Keratinocyte (primary cell): ENCODE measurements around the gene SIGMAR1. TPM values are rescaled to one million over a fixed set of nuclear protein-coding genes. Genes with fewer than 3 reads are reported as not detected.

Source experiments
- DNase-seq: peaks from one replicate; pipeline ENCODE4 v3.0.0-alpha.2; 2011; ENCODE audit warnings: low read depth, missing footprints, low spot score
- FAIRE-seq: peaks from 2 replicates; lab custom pipeline; 2011; peaks lifted over from hg19 to GRCh38; lab: Jason Lieb, UNC
- H2AFZ ChIP-seq: 2 replicates; pipeline ENCODE4 v1.6.0; 2012; ENCODE audit warnings: low read length, control low read depth, inconsistent platforms; ENCODE audit not compliant: control insufficient read depth
- H3K27ac ChIP-seq: 2 replicates; pipeline ENCODE4 v1.5.1; 2011; ENCODE audit warnings: low read length; ENCODE audit not compliant: control insufficient read depth, insufficient read depth
- H3K27me3 ChIP-seq: 3 replicates; pipeline ENCODE4 v1.6.0; 2011; ENCODE audit warnings: low read length; ENCODE audit not compliant: control insufficient read depth, insufficient read depth; ENCODE audit errors: extremely low read depth
- H3K36me3 ChIP-seq, 2 experiments: 2 replicates in 1 of 2; 3 replicates in 1 of 2; pipeline ENCODE4 v1.5.1; 2011; ENCODE audit warnings: low read length in 2 of 2, mild to moderate bottlenecking in 1 of 2; ENCODE audit not compliant: control insufficient read depth in 2 of 2, insufficient read depth in 2 of 2; ENCODE audit errors: extremely low read depth in 1 of 2
- H3K4me1 ChIP-seq: 3 replicates; pipeline ENCODE4 v1.5.1; 2011; ENCODE audit warnings: low read length; ENCODE audit not compliant: control insufficient read depth, insufficient read depth; ENCODE audit errors: extremely low read depth
- H3K4me2 ChIP-seq: 3 replicates; pipeline ENCODE4 v1.6.0; 2011; ENCODE audit warnings: low read depth, low read length; ENCODE audit not compliant: control insufficient read depth, insufficient read depth; ENCODE audit errors: extremely low read depth
- H3K4me3 ChIP-seq, 3 experiments: fragments of 200-600 bp in 1 of 3; sonication (generic) in 1 of 3; 2 replicates in 2 of 3; 3 replicates in 1 of 3; pipeline ENCODE4 v1.5.1; 2011 to 2016; ENCODE audit warnings: low read length in 3 of 3, mild to moderate bottlenecking in 3 of 3, control low read depth in 2 of 3, inconsistent platforms in 1 of 3, low read depth in 1 of 3, mixed read lengths in 1 of 3, mixed run types in 1 of 3, moderate library complexity in 1 of 3; ENCODE audit not compliant: control insufficient read depth in 2 of 3, insufficient read depth in 2 of 3; ENCODE audit errors: extremely low read depth in 1 of 3
- H3K79me2 ChIP-seq: 2 replicates; pipeline ENCODE4 v1.6.0; 2012; ENCODE audit warnings: low read length; ENCODE audit not compliant: control insufficient read depth, insufficient read depth
- H3K9ac ChIP-seq: 3 replicates; pipeline ENCODE4 v1.6.0; 2011; ENCODE audit warnings: low read length; ENCODE audit not compliant: control insufficient read depth, insufficient read depth; ENCODE audit errors: extremely low read depth
- H3K9me1 ChIP-seq: 3 replicates; pipeline ENCODE4 v1.6.0; 2011; ENCODE audit warnings: low read length; ENCODE audit not compliant: control insufficient read depth, insufficient read depth; ENCODE audit errors: extremely low read depth
- H3K9me3 ChIP-seq: 2 replicates; pipeline ENCODE4 v1.5.1; 2012; ENCODE audit warnings: low read depth, low read length; ENCODE audit not compliant: control insufficient read depth
- H4K20me1 ChIP-seq: 3 replicates; pipeline ENCODE4 v1.6.0; 2011; ENCODE audit warnings: low read length; ENCODE audit not compliant: control insufficient read depth, insufficient read depth; ENCODE audit errors: extremely low read depth
- CTCF ChIP-seq, 3 experiments: IDR thresholded peaks in 1 of 3; conservative IDR thresholded peaks in 1 of 3; optimal IDR thresholded peaks in 1 of 3; 2 replicates in 2 of 3; 3 replicates in 1 of 3; pipeline versions ENCODE3 to v1.5.1; 2011; ENCODE audit warnings: low read length in 3 of 3, mild to moderate bottlenecking in 3 of 3, moderate library complexity in 2 of 3, control low read depth in 1 of 3, inconsistent platforms in 1 of 3; ENCODE audit not compliant: insufficient read depth in 2 of 3; ENCODE audit errors: extremely low read depth in 1 of 3
- EZH2 ChIP-seq: IDR thresholded peaks from one replicate; pipeline ENCODE4 v1.6.1; 2012; ENCODE audit warnings: inconsistent platforms, mild to moderate bottlenecking, low read length, moderate library complexity
- dilution Hi-C: fragments of 300-500 bp; cut with MboI; formaldehyde crosslinking; loops from one replicate; pipeline ENCODE4 v1.7.0; 2020; ENCODE audit warnings: low sequenced_read_pairs; ENCODE audit not compliant: extremely low pct_ligation_motif_present
- polyA plus RNA-seq, 5 experiments: library from polyadenylated mRNA; depleted of rRNA in 3 of 5; stranded (reverse) in 3 of 5; stranded (forward) in 1 of 5; unstranded in 1 of 5; fragments of >200 nt; gene quantifications; 1 replicate in 1 of 5; 2 replicates in 3 of 5; 3 replicates in 1 of 5; pipeline versions ENCODE4 v1.2.1 to v1.2.3, GENCODE V29; 2011 to 2012; ENCODE audit warnings: missing spikeins in 2 of 5, low read depth in 1 of 5, low replicate concordance in 1 of 5

The SIGMAR1 gene
- polyA plus RNA-seq, 1 donor (not counting 4 experiments of a cell fraction or from before 2014, with no cell fraction given) = 74.9 TPM

- Histone ChIP-seq H3K4me1 (peaks cover 28% of the 10 kb centered on the region), H3K27me3 (peaks cover 13% of the 10 kb centered on the region), H3K9ac (no peak overlapping the region), H2AFZ (no peak overlapping the region), H3K4me2 (no peak overlapping the region), H3K36me3 (peaks cover 11 to 12% of the 10 kb centered on the region in 2 experiments), H3K27ac (no peak overlapping the region), H3K9me1 (no peaks in the 10 kb centered on the region), H4K20me1 (peaks cover 2% of the 10 kb centered on the region), H3K9me3 (no peaks in the 10 kb centered on the region), H3K79me2 (peaks cover 25% of the 10 kb centered on the region), H3K4me3 (no peak overlapping the region)
- peak; percentile 74 for FAIRE-seq
- TF ChIP-seq CTCF (optimal IDR thresholded peaks at IDR 0.05 in 1 of 3, IDR thresholded peaks at IDR 0.05 in 1 of 3, conservative IDR thresholded peaks at IDR 0.05 in 1 of 3; ENCODE audit: extremely low read depth in 1 of 3, insufficient read depth in 2 of 3, low read length in 3 of 3) (peak; percentile 75 to 92 (median 91)), EZH2 (no peak)
- DNase-seq = no peak
- dilution Hi-C loops = no loop called here
Measured at GRCh38 chr9:34633851-34634550, 3.6 kb downstream of the SIGMAR1 start.

GRCh38 chr9:34633166-34633565 is 4.4 kb downstream of the SIGMAR1 start:
- FAIRE-seq (no peak), DNase-seq (no peak)
- peaks cover 25% of the 10 kb centered on the region for H3K79me2 ChIP-seq
- peaks cover 11 to 12% of the 10 kb centered on the region in 2 experiments for H3K36me3 ChIP-seq
- H4K20me1 ChIP-seq = peaks cover 2% of the 10 kb centered on the region
- no peaks in the 10 kb centered on the region for H3K9me3 ChIP-seq
- peaks cover 20% of the 10 kb centered on the region for H3K27me3 ChIP-seq
- H3K27ac ChIP-seq = no peak overlapping the region
- no peak overlapping the region for H3K9ac ChIP-seq
- dilution Hi-C loops = no loop called here
- TF ChIP-seq EZH2 = no peak
- TF ChIP-seq CTCF (optimal IDR thresholded peaks at IDR 0.05 in 1 of 3, IDR thresholded peaks at IDR 0.05 in 1 of 3, conservative IDR thresholded peaks at IDR 0.05 in 1 of 3; ENCODE audit: extremely low read depth in 1 of 3, insufficient read depth in 2 of 3, low read length in 3 of 3) = no peak
- H3K9me1 ChIP-seq = no peaks in the 10 kb centered on the region
- H2AFZ ChIP-seq = no peak overlapping the region
- H3K4me2 ChIP-seq = no peak overlapping the region
- H3K4me1 ChIP-seq = peaks cover 22% of the 10 kb centered on the region
- no peak overlapping the region for H3K4me3 ChIP-seq
